Uterus (tissue), 4 donors: ENCODE data around the gene SERPINB11. TPM values are rescaled to one million over a fixed set of nuclear protein-coding genes. Genes with fewer than 3 reads are reported as not detected.

ENCODE experiments used
- DNase-seq, 2 donors: peaks; one replicate each; pipeline ENCODE4 v3.0.0-alpha.2; 2019 to 2020
- H3K27ac ChIP-seq, 2 donors: fragments of 200-600 bp; sonication (generic); 1 replicate in 1 of 2; 2 replicates in 1 of 2; pipeline ENCODE4 v1.5.1; 2016 to 2018
- H3K27me3 ChIP-seq, 2 donors: fragments of 200-600 bp; sonication (generic); one replicate each; pipeline ENCODE4 v1.5.1; 2018 to 2019; ENCODE audit warnings: control low read depth in 1 of 2
- H3K36me3 ChIP-seq, 2 donors: fragments of 200-600 bp; sonication (generic); one replicate each; pipeline ENCODE4 v1.5.1; 2019; ENCODE audit warnings: control low read depth in 1 of 2
- H3K4me1 ChIP-seq, 2 donors: fragments of 200-600 bp; sonication (generic); one replicate each; pipeline ENCODE4 v1.5.1; 2018 to 2019; ENCODE audit warnings: control low read depth in 1 of 2
- H3K4me3 ChIP-seq, 2 donors: fragments of 200-600 bp; sonication (generic); 1 replicate in 1 of 2; 2 replicates in 1 of 2; pipeline ENCODE4 v1.5.1; 2018 to 2019; ENCODE audit warnings: mild to moderate bottlenecking in 1 of 2
- H3K9me3 ChIP-seq, 2 donors: fragments of 200-600 bp; sonication (generic); one replicate each; pipeline ENCODE4 v1.5.1; 2019; ENCODE audit warnings: control low read depth in 1 of 2
- POLR2A ChIP-seq, 2 donors: fragments of 450-650 bp; IDR thresholded peaks; one replicate each; pipeline ENCODE4 v1.6.1; 2016; ENCODE audit warnings: antibody characterized with exemption in 2 of 2, mild to moderate bottlenecking in 1 of 2, moderate library complexity in 1 of 2
- intact Hi-C: fragments of 100-400 bp; cut with DNase I; formaldehyde crosslinking; loops from one replicate; pipeline ENCODE4 v1.15.1; 2023; ENCODE audit warnings: low total_unique reads
- total RNA-seq, 4 donors: library from RNA; depleted of rRNA in 3 of 4; stranded (reverse); fragments of >200 nt in 3 of 4; gene quantifications; one replicate each; pipeline versions ENCODE4 v1.1.0 to v1.2.4, GENCODE V29; 2014 to 2023
- TF ChIP-seq, protein P1 (sequence below), 4 experiments: fragments of 200-600 bp in 2 of 4; fragments of 450-650 bp in 2 of 4; sonication (generic) in 2 of 4; IDR thresholded peaks; one replicate each; pipeline ENCODE4 v1.5.1; 2016 to 2019; ENCODE audit warnings: antibody characterized with exemption in 4 of 4, mild to moderate bottlenecking in 2 of 4, moderate library complexity in 1 of 4
- donor health status: DM: yes; HTN: yes; CAD: no.

Gene SERPINB11
- total RNA-seq, 4 donors from 2014 or later, result not detected

DNA sequence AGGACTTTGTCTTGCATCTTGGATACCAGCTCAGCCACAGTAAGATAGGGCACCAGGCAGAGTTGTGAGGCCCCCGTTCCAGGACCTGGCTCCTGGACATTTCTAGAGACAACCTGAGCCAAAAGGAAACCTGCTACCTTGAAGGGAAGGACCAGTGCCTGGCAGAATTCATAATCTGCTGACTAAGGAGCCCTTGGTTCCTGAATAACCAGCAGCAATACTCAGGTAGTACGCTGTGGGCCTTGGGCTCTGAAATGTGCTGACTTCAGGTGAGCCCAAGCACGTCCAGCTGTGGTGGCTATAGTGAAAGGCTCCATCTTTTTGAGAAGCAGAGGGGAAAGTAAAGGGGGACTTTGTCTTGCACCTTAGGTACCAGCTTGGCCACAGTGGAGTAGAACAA, 28.5 kb downstream of the SERPINB11 start:
- no peak for TF ChIP-seq POLR2A (IDR thresholded peaks at IDR 0.05)
- TF ChIP-seq, protein P1, sequence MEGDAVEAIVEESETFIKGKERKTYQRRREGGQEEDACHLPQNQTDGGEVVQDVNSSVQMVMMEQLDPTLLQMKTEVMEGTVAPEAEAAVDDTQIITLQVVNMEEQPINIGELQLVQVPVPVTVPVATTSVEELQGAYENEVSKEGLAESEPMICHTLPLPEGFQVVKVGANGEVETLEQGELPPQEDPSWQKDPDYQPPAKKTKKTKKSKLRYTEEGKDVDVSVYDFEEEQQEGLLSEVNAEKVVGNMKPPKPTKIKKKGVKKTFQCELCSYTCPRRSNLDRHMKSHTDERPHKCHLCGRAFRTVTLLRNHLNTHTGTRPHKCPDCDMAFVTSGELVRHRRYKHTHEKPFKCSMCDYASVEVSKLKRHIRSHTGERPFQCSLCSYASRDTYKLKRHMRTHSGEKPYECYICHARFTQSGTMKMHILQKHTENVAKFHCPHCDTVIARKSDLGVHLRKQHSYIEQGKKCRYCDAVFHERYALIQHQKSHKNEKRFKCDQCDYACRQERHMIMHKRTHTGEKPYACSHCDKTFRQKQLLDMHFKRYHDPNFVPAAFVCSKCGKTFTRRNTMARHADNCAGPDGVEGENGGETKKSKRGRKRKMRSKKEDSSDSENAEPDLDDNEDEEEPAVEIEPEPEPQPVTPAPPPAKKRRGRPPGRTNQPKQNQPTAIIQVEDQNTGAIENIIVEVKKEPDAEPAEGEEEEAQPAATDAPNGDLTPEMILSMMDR (IDR thresholded peaks at IDR 0.05), result no peak
- intact Hi-C loops, result no loop called here
- DNase-seq, result no peak
- Histone ChIP-seq H3K27me3 (no peaks in the 10 kb centered on the region), H3K4me3 (no peak overlapping the region), H3K27ac (no peak overlapping the region), H3K36me3 (no peaks in the 10 kb centered on the region), H3K4me1 (no peaks in the 10 kb centered on the region), H3K9me3 (no peaks in the 10 kb centered on the region)

DNA sequence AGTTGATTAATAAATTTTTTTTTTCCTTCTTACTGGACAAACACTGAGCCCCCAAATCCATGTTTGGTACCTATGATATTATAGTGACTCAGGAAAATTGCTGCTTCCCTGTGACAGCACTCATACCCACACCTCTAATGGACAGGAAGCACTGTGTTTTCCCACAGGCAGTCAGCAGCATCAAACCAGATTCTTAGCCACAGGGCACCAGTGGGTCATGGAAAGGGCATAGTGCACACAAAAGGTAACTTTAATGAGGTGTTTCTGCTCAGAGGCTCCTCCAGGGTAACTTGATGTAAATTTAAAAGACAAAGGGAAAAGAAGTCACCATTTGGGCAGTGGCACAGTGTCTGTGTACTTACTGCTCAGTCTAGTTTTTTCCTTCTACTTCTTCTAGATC, 34.1 kb downstream of the SERPINB11 start:
- intact Hi-C loops, result no loop called here
- no peak for TF ChIP-seq POLR2A (IDR thresholded peaks at IDR 0.05)
- TF ChIP-seq, protein P1 (IDR thresholded peaks at IDR 0.05), result no peak
- Histone ChIP-seq H3K4me1 (no peaks in the 10 kb centered on the region), H3K4me3 (no peak overlapping the region), H3K27ac (no peak overlapping the region), H3K27me3 (no peaks in the 10 kb centered on the region), H3K36me3 (no peaks in the 10 kb centered on the region), H3K9me3 (no peaks in the 10 kb centered on the region)
- no peak for DNase-seq

DNA sequence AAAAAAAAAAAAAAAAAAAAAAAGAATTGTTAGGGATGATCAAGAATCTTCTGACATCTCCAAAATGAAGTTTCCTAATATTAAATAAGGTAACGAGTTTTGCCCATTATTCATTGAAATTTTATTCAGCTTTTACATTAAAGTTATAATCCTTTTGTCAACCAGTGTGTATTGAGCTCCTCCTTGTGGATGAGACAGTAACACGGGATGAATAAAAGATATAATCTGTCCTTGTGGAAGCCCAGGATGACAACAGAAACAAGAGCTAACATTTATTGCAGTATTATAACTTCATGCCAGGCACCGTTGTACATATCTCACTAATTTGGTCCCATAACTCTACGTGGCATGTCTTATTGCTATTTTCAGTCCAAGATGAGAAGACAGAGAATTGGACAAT, 39.0 kb downstream of the SERPINB11 start:
- no peaks in the 10 kb centered on the region for H3K27me3 ChIP-seq
- intact Hi-C loops, result no loop called here
- TF ChIP-seq, protein P1 (IDR thresholded peaks at IDR 0.05), result no peak
- TF ChIP-seq POLR2A (IDR thresholded peaks at IDR 0.05), result no peak
- no peak overlapping the region for H3K27ac ChIP-seq
- no peaks in the 10 kb centered on the region for H3K36me3 ChIP-seq
- no peak for DNase-seq
- H3K4me3 ChIP-seq, result no peak overlapping the region
- no peaks in the 10 kb centered on the region for H3K9me3 ChIP-seq
- no peaks in the 10 kb centered on the region for H3K4me1 ChIP-seq

DNA sequence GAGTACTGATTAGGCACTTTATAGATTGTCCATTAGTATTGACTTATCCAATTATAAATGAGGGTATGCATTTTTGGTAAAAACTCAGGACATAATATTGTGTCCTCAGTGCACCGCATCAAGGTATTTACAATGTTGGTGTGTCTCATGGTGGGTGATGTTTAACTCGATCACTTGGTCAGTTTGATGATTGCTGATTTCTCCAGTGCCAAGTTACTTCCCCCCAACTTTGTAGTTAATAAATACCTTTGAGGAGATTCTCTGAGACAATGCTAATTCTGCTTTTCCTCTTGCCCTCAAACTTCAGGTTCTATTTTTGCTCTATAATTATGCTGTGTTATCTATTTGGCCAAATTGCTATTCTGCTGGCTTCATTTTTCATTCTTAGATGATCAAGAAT, 44.2 kb downstream of the SERPINB11 start:
- Histone ChIP-seq H3K36me3 (no peaks in the 10 kb centered on the region), H3K27me3 (no peaks in the 10 kb centered on the region), H3K4me1 (no peaks in the 10 kb centered on the region), H3K4me3 (no peak overlapping the region), H3K27ac (no peak overlapping the region), H3K9me3 (no peaks in the 10 kb centered on the region)
- TF ChIP-seq, protein P1 (IDR thresholded peaks at IDR 0.05), result no peak
- no peak for TF ChIP-seq POLR2A (IDR thresholded peaks at IDR 0.05)
- DNase-seq, result no peak
- intact Hi-C loops, result no loop called here

DNA sequence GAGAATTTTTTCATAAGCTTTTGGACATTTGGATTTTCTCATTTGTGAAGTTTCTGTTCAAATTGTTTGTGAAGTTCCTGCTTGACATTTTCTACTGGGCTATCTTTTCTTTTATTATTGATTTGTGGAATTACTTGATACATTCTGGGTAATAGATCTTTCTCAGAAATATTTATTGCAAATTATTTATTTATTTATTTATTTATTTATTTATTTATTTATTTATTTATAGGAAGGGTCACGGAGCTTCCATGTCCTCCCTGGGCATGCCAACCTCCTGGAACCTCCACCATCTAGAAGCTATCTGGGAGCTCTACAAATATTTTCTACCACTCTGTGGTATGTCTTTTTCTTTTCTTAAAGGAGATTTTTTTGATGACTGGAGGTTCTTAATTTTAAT, 46.7 kb downstream of the SERPINB11 start:
- H3K36me3 ChIP-seq, result no peaks in the 10 kb centered on the region
- TF ChIP-seq POLR2A (IDR thresholded peaks at IDR 0.05), result no peak
- TF ChIP-seq, protein P1 (IDR thresholded peaks at IDR 0.05), result no peak
- no peaks in the 10 kb centered on the region for H3K9me3 ChIP-seq
- no peak overlapping the region for H3K27ac ChIP-seq
- no peaks in the 10 kb centered on the region for H3K4me1 ChIP-seq
- H3K4me3 ChIP-seq, result no peak overlapping the region
- intact Hi-C loops, result no loop called here
- H3K27me3 ChIP-seq, result no peaks in the 10 kb centered on the region
- no peak for DNase-seq
